ENCODE results near the gene GALNT14.

DNA sequence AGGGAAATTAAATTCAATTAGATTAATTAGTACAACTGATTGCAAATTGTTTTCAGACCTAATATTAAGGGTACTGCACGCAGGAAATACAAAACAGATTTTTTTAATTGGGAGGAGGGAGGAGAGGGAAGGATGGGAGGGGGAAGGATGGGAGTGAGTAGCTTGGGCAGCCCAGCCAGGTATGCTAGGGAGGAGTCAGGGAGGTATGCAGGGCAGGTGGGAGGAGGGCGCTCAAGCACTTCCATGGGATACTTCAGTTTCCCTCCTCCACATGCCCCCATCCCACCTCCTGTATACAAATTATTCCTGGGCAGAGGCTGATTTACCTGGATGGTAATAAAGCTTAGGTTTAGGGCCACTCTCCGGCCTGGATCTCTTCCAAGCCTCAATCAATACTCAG is 254.4 kb downstream of the GALNT14 start:
- TF ChIP-seq CTCF (IDR thresholded peaks at IDR 0.05): no peak
- no peak for TF ChIP-seq EP300 (IDR thresholded peaks at IDR 0.05; ENCODE audit: low read depth)
- no peak for TF ChIP-seq POLR2A (IDR thresholded peaks at IDR 0.05)

Measured in transverse colon (tissue), 3 donors.